ENCODE results near the gene C1orf56. TPM values are rescaled to one million over a fixed set of nuclear protein-coding genes. Genes with fewer than 3 reads are reported as not detected.
A peak's percentile ranks its signal among the peaks of the same experiment; 100 is the strongest.

Gene C1orf56
- total RNA-seq, 2 experiments from 2014 or later = 0.58 to 1.2 TPM

DNA sequence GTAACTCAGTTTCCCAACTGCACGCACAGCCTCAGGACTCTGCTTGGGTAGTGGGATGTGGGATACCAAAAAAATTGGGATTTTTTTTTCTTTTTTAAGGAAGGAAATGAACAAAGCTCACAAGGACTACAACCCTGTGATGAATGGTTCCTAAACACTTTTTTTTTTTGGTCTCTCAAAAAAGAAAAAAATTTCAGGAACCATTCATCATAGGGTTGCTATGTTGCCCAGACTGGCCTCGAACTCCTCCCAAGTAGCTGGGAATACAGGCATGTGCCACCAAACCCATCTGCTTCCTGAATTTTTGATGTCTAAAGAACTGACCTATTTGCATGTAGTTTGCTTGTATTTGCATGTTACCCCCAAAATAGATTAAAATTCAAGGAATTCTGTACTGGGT lies 47.6 kb upstream of the C1orf56 start:
- POLR2A ChIA-PET = interaction anchor here (1.2 to 1.7 kb wide), 2 partner anchors 17 to 25 kb away, joined by 3 read pairs; partner anchors contain the start of genes ANXA9 and CERS2
- Histone ChIP-seq H3K36me3 (ENCODE audit: insufficient read depth, low read length) (peaks cover 60% of the 10 kb centered on the region), H3K4me1 (ENCODE audit: insufficient read depth, low read length) (peaks cover 66% of the 10 kb centered on the region), H3K27me3 (ENCODE audit: control insufficient read depth in 1 of 2, insufficient read depth in 2 of 2, low read length in 2 of 2) (no peaks in the 10 kb centered on the region), H3K4me3 (ENCODE audit: low read length) (no peak overlapping the region), H3K9me3 (ENCODE audit: control insufficient read depth in 1 of 2, insufficient read depth in 1 of 2, low read length in 2 of 2) (no peaks in the 10 kb centered on the region), H3K27ac (ENCODE audit: low read depth in 1 of 2, low read length in 2 of 2) (no peak overlapping the region)
- Mint-ChIP-seq H3K27me3 (no peaks in the 10 kb centered on the region), H3K4me1 (ENCODE audit: low read depth) (peaks cover 50% of the 10 kb centered on the region), H3K4me3 (no peak overlapping the region), H3K27ac (peak overlapping the region; percentile 98), H3K9me3 (no peaks in the 10 kb centered on the region), H3K36me3 (ENCODE audit: low read depth) (peaks cover 74% of the 10 kb centered on the region)
- TF ChIP-seq CTCF (IDR thresholded peaks at IDR 0.05) = no peak
- CTCF ChIA-PET = interaction anchor here (0.8 kb wide), 1 partner anchor 25 kb away, joined by 3 read pairs; no protein-coding TSS in a partner anchor
- no peak for DNase-seq
- no peak for ATAC-seq (ENCODE audit: poor library complexity)
- intact Hi-C loops (cut with DNase I, micrococcal nuclease) = loop anchor here in 1 of 2 experiments (2.0 to 5.0 kb wide), 3 partner anchors 21 to 538 kb away; no protein-coding TSS in a partner anchor

DNA sequence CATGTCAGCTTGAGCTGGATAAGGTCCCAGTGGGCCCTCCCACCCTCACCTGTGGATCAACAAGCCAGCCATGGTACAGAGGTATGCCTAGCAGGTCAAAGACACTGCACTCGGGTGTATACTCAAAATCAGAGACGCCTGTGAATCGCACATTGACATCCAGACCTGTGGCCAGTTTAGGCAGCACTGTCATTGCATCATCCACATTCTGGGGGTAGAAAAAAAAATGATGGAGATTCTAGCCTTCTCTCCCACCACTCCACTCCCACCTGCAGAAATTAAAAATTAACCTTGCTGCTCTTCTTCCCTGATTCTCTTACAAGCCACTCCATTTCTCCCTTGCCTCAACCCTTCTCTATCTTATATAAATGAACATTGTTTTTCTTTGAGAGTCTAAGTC lies 47.1 kb upstream of the C1orf56 start:
- H3K36me3 Mint-ChIP-seq (ENCODE audit: low read depth) = peaks cover 75% of the 10 kb centered on the region
- Histone ChIP-seq H3K36me3 (ENCODE audit: insufficient read depth, low read length) (peaks cover 60% of the 10 kb centered on the region), H3K4me3 (ENCODE audit: low read length) (no peak overlapping the region), H3K4me1 (ENCODE audit: insufficient read depth, low read length) (peaks cover 71% of the 10 kb centered on the region), H3K9me3 (ENCODE audit: control insufficient read depth in 1 of 2, insufficient read depth in 1 of 2, low read length in 2 of 2) (no peaks in the 10 kb centered on the region), H3K27ac (ENCODE audit: low read depth in 1 of 2, low read length in 2 of 2) (no peak overlapping the region), H3K27me3 (ENCODE audit: control insufficient read depth in 1 of 2, insufficient read depth in 2 of 2, low read length in 2 of 2) (no peaks in the 10 kb centered on the region)
- ChIA-PET CTCF (interaction anchor here (0.8 kb wide), 1 partner anchor 24 kb away, joined by 3 read pairs; no protein-coding TSS in a partner anchor), POLR2A (interaction anchor here (1.0 to 1.7 kb wide), 2 partner anchors 25 to 436 kb away, joined by 3 read pairs; partner anchors contain the start of gene CERS2)
- intact Hi-C loops (cut with DNase I, micrococcal nuclease) = loop anchor here in 1 of 2 experiments (2.0 kb wide), 1 partner anchor 22 kb away; no protein-coding TSS in a partner anchor
- no peaks in the 10 kb centered on the region for H3K9me3 Mint-ChIP-seq
- no peak for DNase-seq
- H3K27ac Mint-ChIP-seq = peak overlapping the region; percentile 98
- peaks cover 52% of the 10 kb centered on the region for H3K4me1 Mint-ChIP-seq (ENCODE audit: low read depth)
- no peak overlapping the region for H3K4me3 Mint-ChIP-seq
- H3K27me3 Mint-ChIP-seq = no peaks in the 10 kb centered on the region
- no peak for TF ChIP-seq CTCF (IDR thresholded peaks at IDR 0.05)
- ATAC-seq (ENCODE audit: poor library complexity) = no peak

DNA sequence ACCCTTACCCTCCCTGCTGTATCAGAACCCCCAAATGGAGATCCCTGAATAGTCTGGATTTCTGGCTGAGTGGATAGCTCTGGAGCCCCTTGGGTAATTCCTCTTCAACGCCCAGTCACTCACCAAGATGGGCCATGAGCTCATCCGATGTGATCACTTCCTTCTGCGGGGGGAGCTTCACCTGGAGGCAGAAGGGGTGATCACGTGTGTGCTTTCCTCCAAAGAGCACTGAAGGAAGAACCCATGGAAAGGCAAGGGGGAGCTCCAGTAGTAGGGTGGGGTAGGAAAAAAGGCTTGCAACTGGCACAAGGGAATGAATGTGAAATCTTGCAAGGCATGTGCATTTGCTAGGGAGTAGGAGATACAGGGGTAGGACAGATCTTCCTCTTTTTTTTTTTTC lies 45.9 kb upstream of the C1orf56 start:
- Histone ChIP-seq H3K9me3 (ENCODE audit: control insufficient read depth in 1 of 2, insufficient read depth in 1 of 2, low read length in 2 of 2) (no peaks in the 10 kb centered on the region), H3K27ac (ENCODE audit: low read depth in 1 of 2, low read length in 2 of 2) (no peak overlapping the region), H3K36me3 (ENCODE audit: insufficient read depth, low read length) (peaks cover 59% of the 10 kb centered on the region), H3K27me3 (ENCODE audit: control insufficient read depth in 1 of 2, insufficient read depth in 2 of 2, low read length in 2 of 2) (no peaks in the 10 kb centered on the region), H3K4me3 (ENCODE audit: low read length) (no peak overlapping the region), H3K4me1 (ENCODE audit: insufficient read depth, low read length) (peaks cover 72% of the 10 kb centered on the region)
- peaks cover 78% of the 10 kb centered on the region for H3K36me3 Mint-ChIP-seq (ENCODE audit: low read depth)
- intact Hi-C loops (cut with DNase I, micrococcal nuclease) = loop anchor here in 1 of 2 experiments (2.0 kb wide), 1 partner anchor 23 kb away; no protein-coding TSS in a partner anchor
- ChIA-PET POLR2A (interaction anchor here (0.6 to 1.4 kb wide), 3 partner anchors 39 to 155 kb away, joined by 3 to 4 read pairs (median 3); partner anchors contain the start of gene TNFAIP8L2), CTCF (interaction anchor here (1.0 to 1.6 kb wide), 2 partner anchors 23 to 69 kb away, joined by 3 to 6 read pairs; partner anchors contain the start of gene GABPB2)
- no peaks in the 10 kb centered on the region for H3K9me3 Mint-ChIP-seq
- ATAC-seq (ENCODE audit: poor library complexity) (no peak), DNase-seq (peak in 1 of 14 experiments; percentile 32)
- H3K27ac Mint-ChIP-seq = peak overlapping the region; percentile 98
- peaks cover 59% of the 10 kb centered on the region for H3K4me1 Mint-ChIP-seq (ENCODE audit: low read depth)
- TF ChIP-seq CTCF (IDR thresholded peaks at IDR 0.05) = no peak
- H3K4me3 Mint-ChIP-seq = peak overlapping the region; percentile 93
- no peaks in the 10 kb centered on the region for H3K27me3 Mint-ChIP-seq

Data from CD4-positive, alpha-beta T cell (primary cell).